ENCODE measurements around the gene CTBP1. TPM values are rescaled to one million over a fixed set of nuclear protein-coding genes. Genes with fewer than 3 reads are reported as not detected.

The CTBP1 gene
- total and polyA plus RNA-seq, 2 experiments from 2014 or later, result 74.0 to 192 TPM

- Histone ChIP-seq H4K20me1 (replicated peaks; ENCODE audit: insufficient read depth) (no peaks in the 10 kb centered on the region), H3K79me2 (replicated peaks; ENCODE audit: insufficient read depth) (no peaks in the 10 kb centered on the region), H3K4me2 (no peak overlapping the region), H3K9me2 (ENCODE audit: insufficient read depth) (no peaks in the 10 kb centered on the region), H3K4me1 (ENCODE audit: insufficient read depth) (no peaks in the 10 kb centered on the region), H3K27me3 (ENCODE audit: insufficient read depth) (no peaks in the 10 kb centered on the region), H3F3A (replicated peaks; ENCODE audit: low read depth) (no peaks in the 10 kb centered on the region), H2AFZ (no peak overlapping the region), H3K36me3 (ENCODE audit: insufficient read depth) (no peaks in the 10 kb centered on the region; the same call in 1 of the 2 replicates), H3K27ac (ENCODE audit: low read depth) (no peak overlapping the region), H3K4me3 (no peak overlapping the region)
- Mint-ChIP-seq H3K36me3 (ENCODE audit: low read depth) (peaks cover 16% of the 10 kb centered on the region), H3K27ac (no peak overlapping the region), H3K4me1 (no peaks in the 10 kb centered on the region), H3K27me3 (ENCODE audit: insufficient read depth, low read depth, poor library complexity) (no peaks in the 10 kb centered on the region), H3K4me3 (no peak overlapping the region), H3K9me3 (peaks cover 43% of the 10 kb centered on the region)
- ATAC-seq, result no peak
- TF ChIP-seq ZNF331 (CRISPR knock-in tag; IDR thresholded peaks at IDR 0.05; ENCODE audit: low read depth) (no peak), ZNF462 (CRISPR knock-in tag; IDR thresholded peaks at IDR 0.05) (no peak), NANOG (IDR thresholded peaks at IDR 0.05; ENCODE audit: borderline replicate concordance) (no peak), EZH2 (IDR thresholded peaks at IDR 0.05; ENCODE audit: low read depth, unreplicated experiment) (no peak), ZNF114 (CRISPR knock-in tag; IDR thresholded peaks at IDR 0.05) (no peak), POLR2AphosphoS5 (IDR thresholded peaks at IDR 0.05; ENCODE audit: low read depth) (no peak), JUNB (IDR thresholded peaks at IDR 0.05; ENCODE audit: unreplicated experiment) (no peak), REST (IDR thresholded peaks at IDR 0.05; ENCODE audit: unreplicated experiment) (no peak), STAT1 (IDR thresholded peaks at IDR 0.05; ENCODE audit: unreplicated experiment) (no peak), EZH2phosphoT487 (IDR thresholded peaks at IDR 0.05; ENCODE audit: unreplicated experiment) (no peak), CTCF (conservative IDR thresholded peaks at IDR 0.05; ENCODE audit: low read depth in 2 of 2) (no peak), CREB1 (CRISPR knock-in tag; IDR thresholded peaks at IDR 0.05; ENCODE audit: low read depth) (no peak), ETS1 (IDR thresholded peaks at IDR 0.05) (no peak)
- DNase-seq (ENCODE audit: low spot score), result no peak
Observed at GRCh38 chr4:1266881-1267763, 18.2 kb upstream of the CTBP1 start.

All from GM23338 (cell line).